GM12891 (cell line): ENCODE measurements around the gene TMEM190.
A peak's percentile ranks its signal among the peaks of the same experiment; 100 is the strongest.
"Not testable (repeated sequence)": the region's sequence is repeated elsewhere in the genome, so short reads cannot be mapped to it uniquely, and the experiment has no call there.

Experiments
- DNase-seq: peaks from one replicate; pipeline ENCODE4 v3.0.0; 2011; ENCODE audit warnings: low spot score; ENCODE audit not compliant: insufficient read length
- FAIRE-seq: peaks from 2 replicates; lab custom pipeline; 2011; peaks lifted over from hg19 to GRCh38; lab: Jason Lieb, UNC
- PAX5 ChIP-seq: IDR thresholded peaks from 2 replicates; pipeline ENCODE4 v1.6.1; 2011; ENCODE audit warnings: low read length, moderate library complexity, mild to moderate bottlenecking; ENCODE audit not compliant: insufficient read depth, severe bottlenecking
- POLR2A ChIP-seq: IDR thresholded peaks from 2 replicates; pipeline ENCODE4 v1.6.1; 2011; ENCODE audit warnings: low read depth, low read length, control low read depth
- POLR2AphosphoS5 ChIP-seq: IDR thresholded peaks from 2 replicates; pipeline ENCODE4 v1.6.1; 2011; ENCODE audit warnings: low read depth, low read length, control low read depth
- POU2F2 ChIP-seq: IDR thresholded peaks from 2 replicates; pipeline ENCODE4 v1.6.1; 2011; ENCODE audit warnings: low read depth, mild to moderate bottlenecking, control low read depth, low read length, moderate library complexity
- SPI1 ChIP-seq: IDR thresholded peaks from 2 replicates; pipeline ENCODE4 v1.6.1; 2011; ENCODE audit warnings: low read depth, low read length, control low read depth
- TAF1 ChIP-seq: IDR thresholded peaks from 2 replicates; pipeline ENCODE4 v1.6.1; 2011; ENCODE audit warnings: low read depth, low read length, control low read depth

Gene TMEM190

GRCh38 chr19:55405638-55406037 lies 29.0 kb downstream of the TMEM190 start:
- DNase-seq, result no peak
- TF ChIP-seq SPI1 (no peak), POU2F2 (no peak), TAF1 (no peak), POLR2A (no peak), PAX5 (no peak), POLR2AphosphoS5 (no peak)
- FAIRE-seq, result no peak

- DNase-seq (no peak), FAIRE-seq (no peak)
- no peak for TF ChIP-seq POLR2AphosphoS5
- TF ChIP-seq POLR2A, result no peak
- no peak for TF ChIP-seq POU2F2
- TF ChIP-seq SPI1, result no peak
- TF ChIP-seq TAF1, result no peak
These were observed 29.6 kb downstream of the TMEM190 start for GRCh38 chr19:55406091-55406825.

- no peak for TF ChIP-seq PAX5
- no peak for TF ChIP-seq POU2F2
- TF ChIP-seq SPI1, result no peak
- TF ChIP-seq POLR2AphosphoS5, result no peak
- TF ChIP-seq POLR2A, result no peak
- no peak for TF ChIP-seq TAF1
- no peak for DNase-seq
- no peak for FAIRE-seq
These were observed 30.4 kb downstream of the TMEM190 start for GRCh38 chr19:55406826-55407549.

GRCh38 chr19:55407550-55407799 lies 30.8 kb downstream of the TMEM190 start, which contains the start of gene UBE2S:
UBE2S (minus strand) TSS chr19:55407788; CDS start chr19:55407589, 199 bp downstream.
- not testable (repeated sequence) for DNase-seq, FAIRE-seq
- TF ChIP-seq POLR2AphosphoS5 (peak; percentile 95), POU2F2 (peak; percentile 55; the same call in 1 of the 2 replicates), POLR2A (peak; percentile 97)

- peak; percentile 96 for FAIRE-seq
- DNase-seq, result peak; percentile 96
- TF ChIP-seq POLR2AphosphoS5, result peak; percentile 66
- peak; percentile 73; the same call in 1 of the 2 replicates for TF ChIP-seq POLR2A
- TF ChIP-seq PAX5, result peak; percentile 70
- TF ChIP-seq SPI1, result peak; percentile 75
- peak; percentile 80; the same call in 1 of the 2 replicates for TF ChIP-seq TAF1
- peak; percentile 98 for TF ChIP-seq POU2F2
These were observed 31.3 kb downstream of the TMEM190 start for GRCh38 chr19:55407800-55408532.

GRCh38 chr19:55408533-55408872 lies 31.9 kb downstream of the TMEM190 start:
- DNase-seq (no peak), FAIRE-seq (no peak)
- no peak for TF ChIP-seq TAF1
- TF ChIP-seq POLR2A, result no peak
- no peak for TF ChIP-seq SPI1
- no peak for TF ChIP-seq POU2F2
- no peak for TF ChIP-seq PAX5
- no peak for TF ChIP-seq POLR2AphosphoS5

GRCh38 chr19:55409179-55409578 lies 32.6 kb downstream of the TMEM190 start:
- FAIRE-seq, DNase-seq: not testable (repeated sequence)

- no peak for TF ChIP-seq PAX5
- TF ChIP-seq POU2F2, result no peak
- TF ChIP-seq TAF1, result no peak
- TF ChIP-seq SPI1, result no peak
- TF ChIP-seq POLR2A, result no peak
- no peak for TF ChIP-seq POLR2AphosphoS5
- no peak for DNase-seq
- no peak for FAIRE-seq
These were observed 33.5 kb downstream of the TMEM190 start for GRCh38 chr19:55410168-55410567.

GRCh38 chr19:55418185-55418584 lies 41.6 kb downstream of the TMEM190 start:
- peak; percentile 56 for FAIRE-seq

GRCh38 chr19:55419103-55419502 lies 42.5 kb downstream of the TMEM190 start:
- FAIRE-seq (no peak), DNase-seq (no peak)
- TF ChIP-seq SPI1 (no peak), POLR2AphosphoS5 (no peak), POLR2A (no peak), PAX5 (no peak), POU2F2 (no peak), TAF1 (no peak)

More at GRCh38 chr19:55418185-55418584, 41.6 kb downstream of the TMEM190 start:
- DNase-seq, result no peak
- TF ChIP-seq POU2F2 (no peak), TAF1 (no peak), POLR2A (no peak), PAX5 (no peak), SPI1 (no peak), POLR2AphosphoS5 (no peak)
